NCI-H2107 treated with DMSO at 0.1 percent for 48 hours (cell line): ENCODE data around the gene FMO3.

Source experiments
- DNase-seq: peaks from one replicate; lab custom pipeline; 2025; ENCODE audit not compliant: unreplicated experiment; lab: John Stamatoyannopoulos, UW

The FMO3 gene

GRCh38 chr1:171158096-171158495 lies 67.4 kb downstream of the FMO3 start:
- no peak for DNase-seq

DNA sequence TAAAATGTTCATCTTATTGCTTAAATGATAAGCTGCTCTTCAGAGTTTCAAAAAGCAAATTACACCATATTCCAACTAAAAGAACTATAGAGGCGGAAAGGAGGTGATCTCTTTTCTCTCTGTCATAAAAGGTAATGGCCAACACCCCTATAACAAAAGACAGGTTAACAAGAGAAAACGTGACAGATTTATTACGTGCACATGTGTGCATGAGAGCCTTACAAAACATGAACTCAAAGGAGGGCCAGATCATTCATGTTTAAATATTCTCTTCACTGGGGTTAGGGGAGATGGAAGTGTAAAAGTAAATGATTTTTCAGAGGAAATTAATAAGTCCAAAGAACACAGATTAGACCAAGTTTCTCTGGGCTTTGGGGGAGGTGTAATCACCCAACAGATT lies 67.8 kb downstream of the FMO3 start:
- DNase-seq: no peak

DNA sequence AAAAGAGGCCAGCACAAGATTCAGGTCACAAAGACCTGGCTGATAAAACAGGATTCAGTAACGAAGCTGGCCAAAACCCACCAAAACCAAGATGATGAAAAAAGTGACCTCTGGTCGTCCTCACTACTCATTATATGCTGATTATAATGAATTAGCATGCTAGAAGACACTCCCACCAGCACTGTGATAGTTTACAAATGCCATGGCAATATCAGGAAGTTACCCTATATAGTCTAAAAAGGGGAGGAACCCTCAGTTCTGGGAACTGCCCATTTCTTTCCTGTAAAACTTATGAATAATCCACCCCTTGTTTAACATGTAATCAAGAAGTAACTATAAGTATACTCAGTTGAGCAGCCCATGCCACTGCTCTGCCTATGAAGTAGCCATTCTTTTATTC lies 68.4 kb downstream of the FMO3 start:
- DNase-seq: no peak

GRCh38 chr1:171160211-171160610 lies 69.5 kb downstream of the FMO3 start:
- no peak for DNase-seq

GRCh38 chr1:171160639-171161354 lies 70.1 kb downstream of the FMO3 start:
- DNase-seq: no peak

GRCh38 chr1:171161431-171161830 lies 70.7 kb downstream of the FMO3 start:
- DNase-seq: no peak

- no peak for DNase-seq
These were observed 75.7 kb downstream of the FMO3 start for GRCh38 chr1:171166361-171166760.
